Stomach (tissue), 9 donors: ENCODE results near the gene RAI1. TPM values are rescaled to one million over a fixed set of nuclear protein-coding genes. Genes with fewer than 3 reads are reported as not detected.

ENCODE experiments used
- DNase-seq, 2 donors: peaks; one replicate each; pipeline versions ENCODE4 v3.0.0 to v3.0.0-alpha.2; 2013 to 2019
- H3K27ac ChIP-seq, 5 donors: fragments of 200-600 bp in 4 of 5; sonication (generic) in 4 of 5; one replicate each; pipeline ENCODE4 v1.5.1; 2013 to 2019; ENCODE audit warnings: mild to moderate bottlenecking in 1 of 5, moderate library complexity in 1 of 5
- H3K27me3 ChIP-seq, 3 donors: fragments of 200-600 bp; sonication (generic); one replicate each; pipeline ENCODE4 v1.5.1; 2017 to 2019; ENCODE audit warnings: mixed run types in 1 of 3
- H3K36me3 ChIP-seq, 4 donors: fragments of 200-600 bp; sonication (generic); 1 replicate in 3 of 4; 2 replicates in 1 of 4; pipeline ENCODE4 v1.5.1; 2016 to 2019
- H3K4me1 ChIP-seq, 4 donors: fragments of 200-600 bp; sonication (generic); one replicate each; pipeline ENCODE4 v1.5.1; 2016 to 2019
- H3K4me3 ChIP-seq, 4 donors: fragments of 200-600 bp; sonication (generic) in 3 of 4; one replicate each; pipeline ENCODE4 v1.5.1; 2016 to 2019; ENCODE audit warnings: mild to moderate bottlenecking in 1 of 4
- H3K9me3 ChIP-seq, 4 donors: fragments of 200-600 bp; sonication (generic); one replicate each; pipeline ENCODE4 v1.5.1; 2016 to 2019
- CTCF ChIP-seq, 7 experiments: fragments of 450-650 bp in 4 of 7; fragments of 200-600 bp in 3 of 7; sonication (generic) in 3 of 7; IDR thresholded peaks; one replicate each; pipeline ENCODE4 v1.5.1; 2016 to 2019; ENCODE audit warnings: antibody characterized with exemption in 7 of 7, control low read depth in 2 of 7, mild to moderate bottlenecking in 1 of 7
- EP300 ChIP-seq: sonication (generic); formaldehyde crosslinking; IDR thresholded peaks from one replicate; pipeline ENCODE4 v1.6.1; 2017; ENCODE audit warnings: antibody characterized with exemption
- POLR2A ChIP-seq, 4 donors: fragments of 450-650 bp; IDR thresholded peaks; one replicate each; pipeline ENCODE4 v1.6.1; 2016; ENCODE audit warnings: antibody characterized with exemption in 4 of 4, control low read depth in 2 of 4, mild to moderate bottlenecking in 1 of 4, moderate library complexity in 1 of 4
- POLR2AphosphoS5 ChIP-seq, 3 donors: sonication (generic); formaldehyde crosslinking; IDR thresholded peaks; one replicate each; pipeline ENCODE4 v1.6.1; 2016; ENCODE audit warnings: antibody characterized with exemption in 3 of 3
- WGBS, 5 donors: extraction: QIAGEN DNeasy Blood & Tissue Kit in 3 of 5; methylation state at CpG; one replicate each; pipeline versions ENCODE4 v1.1.5 to v1.1.7; 2013 to 2018; 5-methylcytosine and 5-hydroxymethylcytosine counted together
- intact Hi-C: fragments of 100-400 bp; cut with DNase I; formaldehyde crosslinking; loops from one replicate; pipeline ENCODE4 v1.15.1; 2023; ENCODE audit warnings: low total_unique reads
- polyA plus RNA-seq, 3 donors: library from polyadenylated mRNA; stranded (reverse); fragments of 200-250 nt; gene quantifications; one replicate each; pipeline ENCODE4 v1.2.3, GENCODE V29; 2013
- total RNA-seq, 5 donors: library from RNA; depleted of rRNA; stranded (reverse); fragments of >200 nt; gene quantifications; one replicate each; pipeline versions ENCODE4 v1.1.0 to v1.2.3, GENCODE V29; 2014 to 2016
- donor health status: healthy with polysubstance abuse.
- donor health status: Bipolar disorder and iron deficiency.
- donor health status: healthy.

RAI1 gene
- total and polyA plus RNA-seq, 8 donors, result 4.6 to 94.5 (median 28.3) TPM

- Histone ChIP-seq H3K4me1 (peaks cover 26 to 79% (median 54%) of the 10 kb centered on the region in 4 donors), H3K27ac (peak overlapping the region; percentile 82 to 91 (median 84)), H3K27me3 (no peaks in the 10 kb centered on the region), H3K4me3 (peak overlapping the region; percentile 47 to 53 (median 50)), H3K9me3 (no peaks in the 10 kb centered on the region), H3K36me3 (no peaks in the 10 kb centered on the region)
- DNase-seq, result no peak
- no peak for TF ChIP-seq POLR2AphosphoS5 (IDR thresholded peaks at IDR 0.05)
- intact Hi-C loops, result no loop called here
- WGBS, 5 donors, result 33 to 52% (median 47%) methylated on average over 17 of the region's 17 CpGs
Measured at GRCh38 chr17:17751489-17752088, 70.3 kb downstream of the RAI1 start.

- H3K27ac ChIP-seq, result peak overlapping the region; percentile 82 to 91 (median 84)
- no peaks in the 10 kb centered on the region for H3K36me3 ChIP-seq
- H3K4me1 ChIP-seq, result peaks cover 26 to 82% (median 53%) of the 10 kb centered on the region in 4 donors
- no peaks in the 10 kb centered on the region for H3K9me3 ChIP-seq
- TF ChIP-seq POLR2AphosphoS5 (IDR thresholded peaks at IDR 0.05) (peak in 2 of 3 donors; percentile 37 to 69), EP300 (no peak), CTCF (IDR thresholded peaks at IDR 0.05) (peak in 2 of 7 experiments; percentile 21 to 39), POLR2A (IDR thresholded peaks at IDR 0.05) (no peak)
- DNase-seq, result peak; percentile 98
- peak overlapping the region; percentile 47 to 53 (median 50) for H3K4me3 ChIP-seq
- 2 to 5% (median 3%) methylated on average over 27 to 57 of the region's 57 CpGs for WGBS, 5 donors
- intact Hi-C loops, result no loop called here
- no peaks in the 10 kb centered on the region for H3K27me3 ChIP-seq
Measured at GRCh38 chr17:17752089-17752820, 71.0 kb downstream of the RAI1 start.

GRCh38 chr17:17752821-17753321 is 71.6 kb downstream of the RAI1 start:
- peak in 1 of 2 donors; percentile 63 for DNase-seq
- 27 to 44% (median 37%) methylated on average over 9 of the region's 9 CpGs for WGBS, 5 donors
- H3K27ac ChIP-seq, result peak overlapping the region; percentile 78 to 91 (median 83)
- H3K4me1 ChIP-seq, result peaks cover 26 to 85% (median 53%) of the 10 kb centered on the region in 4 donors
- intact Hi-C loops, result no loop called here
- no peaks in the 10 kb centered on the region for H3K27me3 ChIP-seq
- H3K36me3 ChIP-seq, result no peaks in the 10 kb centered on the region
- peak overlapping the region; percentile 47 to 53 (median 50) for H3K4me3 ChIP-seq
- H3K9me3 ChIP-seq, result no peaks in the 10 kb centered on the region
- TF ChIP-seq POLR2A (IDR thresholded peaks at IDR 0.05) (no peak), CTCF (IDR thresholded peaks at IDR 0.05) (no peak), EP300 (no peak), POLR2AphosphoS5 (IDR thresholded peaks at IDR 0.05) (no peak)

GRCh38 chr17:17754719-17755686 is 73.7 kb downstream of the RAI1 start:
- intact Hi-C loops, result no loop called here
- Histone ChIP-seq H3K36me3 (peaks cover 0 to 4% (median 0%) of the 10 kb centered on the region in 4 donors), H3K27ac (peak overlapping the region in 4 of 5 donors; percentile 1 to 42 (median 2)), H3K4me3 (no peak overlapping the region), H3K9me3 (no peaks in the 10 kb centered on the region), H3K27me3 (no peaks in the 10 kb centered on the region), H3K4me1 (peaks cover 26 to 79% (median 52%) of the 10 kb centered on the region in 4 donors)
- DNase-seq, result peak in 1 of 2 donors; percentile 38
- WGBS, 5 donors, result 70 to 85% (median 74%) methylated on average over 10 to 11 of the region's 11 CpGs
- TF ChIP-seq EP300 (no peak), CTCF (IDR thresholded peaks at IDR 0.05) (no peak), POLR2A (IDR thresholded peaks at IDR 0.05) (no peak), POLR2AphosphoS5 (IDR thresholded peaks at IDR 0.05) (no peak)
